K562 (cell line): ENCODE data around the gene SLC1A5.

Experiments used
- ARHGAP35 ChIP-seq: fragments of 450-650 bp; IDR thresholded peaks from 2 replicates; pipeline ENCODE4 v1.6.1; 2018; ENCODE audit not compliant: partially characterized antibody
- ARNT ChIP-seq, 2 experiments: fragments of 450-650 bp; IDR thresholded peaks; 2 replicates each; pipeline ENCODE4 v1.6.1; 2016; ENCODE audit warnings: mild to moderate bottlenecking in 1 of 2
- JUND ChIP-seq, 2 experiments: IDR thresholded peaks; 2 replicates in 1 of 2; 3 replicates in 1 of 2; pipeline ENCODE4 v1.6.1; 2011; ENCODE audit warnings: borderline replicate concordance in 2 of 2, low read depth in 2 of 2, low read length in 2 of 2, improper control_type of control experiment in 1 of 2, missing biosample characterization in 1 of 2, missing genetic modification characterization in 1 of 2, missing genetic modification reagents in 1 of 2
- MCM7 ChIP-seq, 2 experiments: fragments of 450-650 bp; IDR thresholded peaks; 2 replicates each; pipeline ENCODE4 v1.6.1; 2016 to 2018
- POLR2AphosphoS5 ChIP-seq: IDR thresholded peaks from 2 replicates; pipeline ENCODE4 v1.6.1; 2011; ENCODE audit warnings: mild to moderate bottlenecking, low read depth, low read length, moderate library complexity; ENCODE audit not compliant: control insufficient read depth, insufficient read depth
- TCF7L2 ChIP-seq: fragments of 150-350 bp; IDR thresholded peaks from 2 replicates; pipeline ENCODE4 v1.6.1; 2016; ENCODE audit warnings: low read depth, mild to moderate bottlenecking, low read length, moderate library complexity
- ZHX1 ChIP-seq: fragments of 150-350 bp; conservative IDR thresholded peaks from 2 replicates; pipeline ENCODE4 v1.6.1; 2014; ENCODE audit warnings: low read length
- ZNF133 ChIP-seq: fragments of 250-450 bp; sonication (Bioruptor Pico); IDR thresholded peaks from 2 replicates; pipeline ENCODE4 v1.4.0; 2020; ENCODE audit warnings: mild to moderate bottlenecking
- ZNF764 ChIP-seq: fragments of 250-450 bp; sonication (Bioruptor Pico); IDR thresholded peaks from 2 replicates; pipeline ENCODE4 v1.4.0; 2020; ENCODE audit warnings: low read depth, mild to moderate bottlenecking, moderate library complexity
- TF ChIP-seq, protein P1 (sequence below): fragments of 450-650 bp; formaldehyde crosslinking; IDR thresholded peaks from 2 replicates; pipeline ENCODE4 v1.4.0; 2022; ENCODE audit warnings: missing genetic modification characterization
- TF ChIP-seq, protein P2 (sequence below), 2 experiments: fragments of 450-650 bp in 1 of 2; sonication (generic) in 1 of 2; formaldehyde crosslinking in 1 of 2; IDR thresholded peaks in 1 of 2; conservative IDR thresholded peaks in 1 of 2; 2 replicates each; pipeline versions ENCODE4 v1.6.1 to v1.8.1; 2016 to 2023; ENCODE audit warnings: mild to moderate bottlenecking in 2 of 2, moderate library complexity in 2 of 2, inconsistent platforms in 1 of 2, missing genetic modification reagents in 1 of 2

DNA sequence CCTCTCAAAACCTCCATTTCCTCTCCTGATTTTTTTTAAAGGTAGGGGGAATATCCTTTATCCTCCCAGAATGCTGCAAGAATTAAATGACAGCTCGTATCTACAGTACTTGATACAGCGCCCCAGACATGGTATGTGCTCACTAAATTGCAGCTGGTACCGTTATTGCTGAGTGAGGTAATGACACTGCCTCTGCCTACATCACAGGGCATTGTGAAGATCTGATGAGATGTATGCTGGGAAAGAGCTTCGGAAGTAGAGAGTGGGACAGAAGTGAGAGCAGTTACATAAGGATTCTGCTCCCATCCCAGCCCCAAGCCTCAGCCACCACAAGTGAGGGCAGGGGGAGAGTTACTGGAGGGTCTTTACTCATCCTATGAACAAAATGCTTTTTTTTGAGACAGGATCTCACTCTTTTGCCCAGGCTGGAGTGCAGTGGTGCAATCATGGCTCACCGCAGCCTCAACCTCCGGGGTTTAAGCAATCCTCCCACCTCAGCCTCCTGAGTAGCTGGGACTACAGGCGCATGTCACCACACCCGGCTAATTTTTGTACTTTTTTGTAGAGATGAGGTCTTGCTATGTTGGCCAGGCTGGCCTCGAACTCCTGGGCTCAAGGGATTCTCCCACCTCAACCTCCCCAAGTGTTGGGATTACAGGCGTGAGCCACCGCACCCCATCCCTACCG, 44.2 kb downstream of the SLC1A5 start:
- TF ChIP-seq JUND (IDR thresholded peaks at IDR 0.05; ENCODE audit: borderline replicate concordance, low read depth, low read length), result no peak
- no peak for TF ChIP-seq JUND (tag; IDR thresholded peaks at IDR 0.05; ENCODE audit: borderline replicate concordance, low read depth, low read length)
- TF ChIP-seq ZNF764 (CRISPR knock-in tag), result no peak
- no peak for TF ChIP-seq MCM7 (IDR thresholded peaks at IDR 0.05)
- TF ChIP-seq ARNT (IDR thresholded peaks at IDR 0.05), result no peak
- TF ChIP-seq, protein P1, sequence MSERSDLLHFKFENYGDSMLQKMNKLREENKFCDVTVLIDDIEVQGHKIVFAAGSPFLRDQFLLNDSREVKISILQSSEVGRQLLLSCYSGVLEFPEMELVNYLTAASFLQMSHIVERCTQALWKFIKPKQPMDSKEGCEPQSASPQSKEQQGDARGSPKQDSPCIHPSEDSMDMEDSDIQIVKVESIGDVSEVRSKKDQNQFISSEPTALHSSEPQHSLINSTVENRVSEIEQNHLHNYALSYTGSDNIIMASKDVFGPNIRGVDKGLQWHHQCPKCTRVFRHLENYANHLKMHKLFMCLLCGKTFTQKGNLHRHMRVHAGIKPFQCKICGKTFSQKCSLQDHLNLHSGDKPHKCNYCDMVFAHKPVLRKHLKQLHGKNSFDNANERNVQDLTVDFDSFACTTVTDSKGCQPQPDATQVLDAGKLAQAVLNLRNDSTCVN (CRISPR knock-in tag), result no peak
- TF ChIP-seq ARHGAP35, result no peak
- TF ChIP-seq, protein P2, sequence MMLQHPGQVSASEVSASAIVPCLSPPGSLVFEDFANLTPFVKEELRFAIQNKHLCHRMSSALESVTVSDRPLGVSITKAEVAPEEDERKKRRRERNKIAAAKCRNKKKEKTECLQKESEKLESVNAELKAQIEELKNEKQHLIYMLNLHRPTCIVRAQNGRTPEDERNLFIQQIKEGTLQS (IDR thresholded peaks at IDR 0.05), result no peak
- TF ChIP-seq, protein P2 (CRISPR knock-in tag; conservative IDR thresholded peaks at IDR 0.05), result no peak
- no peak for TF ChIP-seq TCF7L2
- TF ChIP-seq ZNF133 (CRISPR knock-in tag), result no peak
- TF ChIP-seq ZHX1, result no peak
- TF ChIP-seq POLR2AphosphoS5, result no peak
